G401.6 (cell line): ENCODE data around the gene ANKRD40.

ENCODE experiments used
- FAIRE-seq: peaks from 2 replicates; lab custom pipeline; 2012; peaks lifted over from hg19 to GRCh38; lab: Jason Lieb, UNC

ANKRD40 gene

GRCh38 chr17:50645748-50646682, 61.7 kb downstream of the ANKRD40 start:
- no peak for FAIRE-seq
